ENCODE data around the gene CPTP. TPM values are rescaled to one million over a fixed set of nuclear protein-coding genes. Genes with fewer than 3 reads are reported as not detected.
A peak's percentile ranks its signal among the peaks of the same experiment; 100 is the strongest.

Gene CPTP
- total and polyA plus RNA-seq, 10 of the 15 experiments (the other 5 are each of a cell fraction or from before 2014, with no cell fraction given), result 0.06 to 24.3 (median 10.0) TPM

DNA sequence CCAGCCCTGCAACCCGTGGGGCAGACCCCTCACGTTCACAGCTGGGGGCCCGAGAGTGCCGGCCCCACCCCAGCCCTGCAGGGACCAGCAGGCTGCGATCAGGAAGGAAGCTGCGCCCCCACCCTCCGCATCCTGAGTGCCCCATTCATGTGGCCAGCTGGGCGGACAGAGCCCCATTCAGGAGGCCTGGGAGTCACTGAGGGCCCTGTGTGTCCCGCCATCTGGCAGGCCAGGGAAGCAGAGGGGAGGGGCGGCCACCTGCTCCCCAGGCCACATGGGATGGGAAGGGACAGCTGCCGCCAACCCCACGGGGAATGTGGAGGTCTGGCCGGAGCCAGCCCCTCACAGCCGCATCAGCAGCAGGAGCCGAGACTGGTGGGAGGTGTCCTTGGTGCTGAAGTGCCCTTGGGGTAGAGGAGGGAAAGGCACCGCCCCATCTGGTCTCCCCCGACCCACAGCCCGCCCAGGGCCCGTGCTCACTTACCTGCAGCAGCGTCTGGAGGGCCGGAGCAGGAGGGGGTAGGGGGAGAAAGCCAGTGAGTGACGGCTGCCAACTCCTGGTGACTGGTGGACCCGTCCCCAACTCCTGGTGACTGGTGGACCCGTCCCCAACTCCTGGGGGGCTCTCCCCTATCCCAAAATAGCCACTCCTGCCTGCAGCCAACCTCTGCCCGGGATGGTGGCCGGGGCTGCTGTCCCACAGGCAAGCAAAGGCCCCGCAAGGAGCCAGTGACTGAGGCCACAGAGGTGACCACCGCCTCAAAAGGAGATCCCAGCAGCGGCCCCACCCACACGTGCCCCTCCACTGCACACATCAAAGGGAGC lies 25.5 kb upstream of the CPTP start:
- TF ChIP-seq REST (IDR thresholded peaks at IDR 0.05; ENCODE audit: low read depth, low read length) (peak; percentile 86), MYC (IDR thresholded peaks at IDR 0.05; ENCODE audit: insufficient read depth, insufficient read length, insufficient replicate concordance, low read length, severe bottlenecking) (no peak)
- DNase-seq (ENCODE audit: low read depth, low spot score) (no peak), FAIRE-seq (no peak), ATAC-seq (peak; percentile 61)
- Histone ChIP-seq H3K27ac (ENCODE audit: control insufficient read depth, insufficient read depth) (no peak overlapping the region), H3K9me3 (replicated peaks; ENCODE audit: control insufficient read depth, insufficient read depth, low read length) (no peaks in the 10 kb centered on the region), H3K36me3 (ENCODE audit: control insufficient read depth in 2 of 2, insufficient read depth in 2 of 2, low read length in 1 of 2) (no peaks in the 10 kb centered on the region), H3K4me1 (ENCODE audit: control insufficient read depth, insufficient read depth, low read length) (no peaks in the 10 kb centered on the region), H4K20me1 (ENCODE audit: control insufficient read depth, insufficient read depth) (no peaks in the 10 kb centered on the region), H3K9ac (ENCODE audit: control insufficient read depth, insufficient read depth, low read length) (no peak overlapping the region), H2AFZ (ENCODE audit: control insufficient read depth, low read depth, low read length) (no peak overlapping the region), H3K4me3 (no peak overlapping the region), H3K79me2 (ENCODE audit: control insufficient read depth, insufficient read depth, low read length) (no peaks in the 10 kb centered on the region), H3K4me2 (ENCODE audit: control insufficient read depth, insufficient read depth) (no peak overlapping the region), H3K27me3 (replicated peaks in 1 of 2; ENCODE audit: control insufficient read depth in 2 of 2, insufficient read depth in 2 of 2, low read length in 1 of 2) (no peaks in the 10 kb centered on the region)
- WGBS (ENCODE audit: insufficient coverage, insufficient replicate concordance, low lambda C conversion rate, missing lambda C conversion rate), result 34% methylated on average over 22 of the region's 30 CpGs
- CTCF ChIA-PET, result interaction anchor here (1.0 kb wide), 1 partner anchor 267 kb away, joined by 4 read pairs; no protein-coding TSS in a partner anchor
- SMC1A ChIA-PET (ENCODE audit: uncharacterized antibody, unreplicated experiment), result no interaction called here
- intact Hi-C loops (cut with micrococcal nuclease; ENCODE audit: unreplicated experiment) (no loop called here), in situ Hi-C loops (cut with MboI) (no loop called here)
- POLR2A ChIA-PET, result no interaction called here
- no TSS peak for BruUV-seq (replicated peaks)
- RAD21 ChIA-PET (ENCODE audit: unreplicated experiment), result no interaction called here

Measured in GM12878 (cell line).